Measurements from ENCODE around the gene TBCD.
A peak's percentile ranks its signal among the peaks of the same experiment; 100 is the strongest.

TBCD gene

GRCh38 chr17:82751571-82752370 lies at the start of gene TBCD:
Gene TBCD (plus strand): TSS chr17:82752065. CDS start chr17:82752194, 129 bp downstream.
- DNase-seq (ENCODE audit: low read depth), result peak; percentile 90
- TF ChIP-seq CTCF (IDR thresholded peaks at IDR 0.05; ENCODE audit: insufficient read depth, low read depth, low read length, missing control alignments), result no peak
- peak within 1 kb of the TSS; percentile 74 for H3K4me3 ChIP-seq (ENCODE audit: low read length)

GRCh38 chr17:82702231-82702927 lies 49.5 kb upstream of the TBCD start:
- H3K4me3 ChIP-seq (ENCODE audit: low read length), result no peak overlapping the region
- DNase-seq (ENCODE audit: low read depth), result no peak
- no peak for TF ChIP-seq CTCF (IDR thresholded peaks at IDR 0.05; ENCODE audit: insufficient read depth, low read depth, low read length, missing control alignments)

GRCh38 chr17:82703036-82703745 lies 48.7 kb upstream of the TBCD start:
- no peak for TF ChIP-seq CTCF (IDR thresholded peaks at IDR 0.05; ENCODE audit: insufficient read depth, low read depth, low read length, missing control alignments)
- no peak overlapping the region for H3K4me3 ChIP-seq (ENCODE audit: low read length)
- no peak for DNase-seq (ENCODE audit: low read depth)

GRCh38 chr17:82703935-82704865 lies 47.7 kb upstream of the TBCD start:
- no peak for TF ChIP-seq CTCF (IDR thresholded peaks at IDR 0.05; ENCODE audit: insufficient read depth, low read depth, low read length, missing control alignments)

GRCh38 chr17:82704886-82705285 lies 47.0 kb upstream of the TBCD start:
- DNase-seq (ENCODE audit: low read depth), result no peak
- no peak for TF ChIP-seq CTCF (IDR thresholded peaks at IDR 0.05; ENCODE audit: insufficient read depth, low read depth, low read length, missing control alignments)
- H3K4me3 ChIP-seq (ENCODE audit: low read length), result no peak overlapping the region

More at GRCh38 chr17:82703935-82704865, 47.7 kb upstream of the TBCD start:
- DNase-seq (ENCODE audit: low read depth), result no peak
- no peak overlapping the region for H3K4me3 ChIP-seq (ENCODE audit: low read length)

GRCh38 chr17:82705756-82706155 lies 46.1 kb upstream of the TBCD start:
- H3K4me3 ChIP-seq (ENCODE audit: low read length), result no peak overlapping the region
- DNase-seq (ENCODE audit: low read depth), result no peak
- TF ChIP-seq CTCF (IDR thresholded peaks at IDR 0.05; ENCODE audit: insufficient read depth, low read depth, low read length, missing control alignments), result no peak

Data from epithelial cell of esophagus (primary cell).